ENCODE data around the gene DLGAP4. TPM values are rescaled to one million over a fixed set of nuclear protein-coding genes. Genes with fewer than 3 reads are reported as not detected.
"Not testable (repeated sequence)": the region's sequence is repeated elsewhere in the genome, so short reads cannot be mapped to it uniquely, and the experiment has no call there.

The DLGAP4 gene
- total and polyA plus RNA-seq, 9 donors, result 13.0 to 63.9 (median 52.2) TPM

GRCh38 chr20:36564078-36564725, 258.1 kb downstream of the DLGAP4 start:
- H3K27me3 ChIP-seq (ENCODE audit: control insufficient read depth, insufficient read depth, low read length); H3K36me3 ChIP-seq (ENCODE audit: control insufficient read depth, insufficient read depth, low read length); H3K9me3 ChIP-seq (replicated peaks; ENCODE audit: control insufficient read depth, low read depth, low read length); H3K4me3 ChIP-seq (ENCODE audit: low read length); H3K27ac ChIP-seq (ENCODE audit: low read length); H3K4me1 ChIP-seq (ENCODE audit: control insufficient read depth, insufficient read depth, low read length); DNase-seq: not testable (repeated sequence)
- WGBS (ENCODE audit: insufficient coverage), result 93% methylated on average over 6 of the region's 13 CpGs

GRCh38 chr20:36564726-36565121, 258.6 kb downstream of the DLGAP4 start:
- not testable (repeated sequence) for H3K27me3 ChIP-seq (ENCODE audit: control insufficient read depth, insufficient read depth, low read length); H3K36me3 ChIP-seq (ENCODE audit: control insufficient read depth, insufficient read depth, low read length); H3K9me3 ChIP-seq (replicated peaks; ENCODE audit: control insufficient read depth, low read depth, low read length); DNase-seq; H3K4me1 ChIP-seq (ENCODE audit: control insufficient read depth, insufficient read depth, low read length); H3K4me3 ChIP-seq (ENCODE audit: low read length); H3K27ac ChIP-seq (ENCODE audit: low read length)
- 85% methylated on average over 4 of the region's 6 CpGs for WGBS (ENCODE audit: insufficient coverage)

GRCh38 chr20:36565520-36565919, 259.4 kb downstream of the DLGAP4 start:
- Histone ChIP-seq H3K27ac (ENCODE audit: low read length) (no peak overlapping the region), H3K27me3 (ENCODE audit: control insufficient read depth, insufficient read depth, low read length) (no peaks in the 10 kb centered on the region), H3K36me3 (ENCODE audit: control insufficient read depth, insufficient read depth, low read length) (no peaks in the 10 kb centered on the region), H3K4me3 (ENCODE audit: low read length) (no peak overlapping the region), H3K9me3 (replicated peaks; ENCODE audit: control insufficient read depth, low read depth, low read length) (peaks cover 8% of the 10 kb centered on the region), H3K4me1 (ENCODE audit: control insufficient read depth, insufficient read depth, low read length) (no peaks in the 10 kb centered on the region)
- no peak for DNase-seq
- 100% methylated on average over 1 of the region's 3 CpGs for WGBS (ENCODE audit: insufficient coverage)

GRCh38 chr20:36569847-36570429, 263.8 kb downstream of the DLGAP4 start:
- no peak for DNase-seq
- 67% methylated on average over 6 of the region's 7 CpGs for WGBS (ENCODE audit: insufficient coverage)
- Histone ChIP-seq H3K27ac (ENCODE audit: low read length) (no peak overlapping the region), H3K4me1 (ENCODE audit: control insufficient read depth, insufficient read depth, low read length) (peaks cover 12% of the 10 kb centered on the region), H3K36me3 (ENCODE audit: control insufficient read depth, insufficient read depth, low read length) (no peaks in the 10 kb centered on the region), H3K4me3 (ENCODE audit: low read length) (no peak overlapping the region), H3K9me3 (replicated peaks; ENCODE audit: control insufficient read depth, low read depth, low read length) (peaks cover 8% of the 10 kb centered on the region), H3K27me3 (ENCODE audit: control insufficient read depth, insufficient read depth, low read length) (no peaks in the 10 kb centered on the region)

- DNase-seq, result no peak
- Histone ChIP-seq H3K4me3 (ENCODE audit: low read length) (no peak overlapping the region), H3K27ac (ENCODE audit: low read length) (peak overlapping the region; percentile 92), H3K36me3 (ENCODE audit: control insufficient read depth, insufficient read depth, low read length) (no peaks in the 10 kb centered on the region), H3K27me3 (ENCODE audit: control insufficient read depth, insufficient read depth, low read length) (no peaks in the 10 kb centered on the region), H3K4me1 (ENCODE audit: control insufficient read depth, insufficient read depth, low read length) (peaks cover 28% of the 10 kb centered on the region), H3K9me3 (replicated peaks; ENCODE audit: control insufficient read depth, low read depth, low read length) (no peaks in the 10 kb centered on the region)
- 36% methylated on average over 9 of the region's 17 CpGs for WGBS (ENCODE audit: insufficient coverage)
These were observed 265.7 kb downstream of the DLGAP4 start for GRCh38 chr20:36571564-36572504.

GRCh38 chr20:36572701-36573102, 266.6 kb downstream of the DLGAP4 start:
- peak overlapping the region; percentile 56 for H3K4me3 ChIP-seq (ENCODE audit: low read length)
- WGBS (ENCODE audit: insufficient coverage), result 12% methylated on average over 20 of the region's 20 CpGs
- no peaks in the 10 kb centered on the region for H3K36me3 ChIP-seq (ENCODE audit: control insufficient read depth, insufficient read depth, low read length)
- H3K27ac ChIP-seq (ENCODE audit: low read length), result peak overlapping the region; percentile 92
- peaks cover 28% of the 10 kb centered on the region for H3K4me1 ChIP-seq (ENCODE audit: control insufficient read depth, insufficient read depth, low read length)
- no peaks in the 10 kb centered on the region for H3K9me3 ChIP-seq (replicated peaks; ENCODE audit: control insufficient read depth, low read depth, low read length)
- H3K27me3 ChIP-seq (ENCODE audit: control insufficient read depth, insufficient read depth, low read length), result no peaks in the 10 kb centered on the region
- peak; percentile 52 for DNase-seq

- H3K4me3 ChIP-seq (ENCODE audit: low read length), result peak within 1 kb of the TSS; percentile 96
- peak; percentile 94 for DNase-seq
- 1% methylated on average over 68 of the region's 80 CpGs for WGBS (ENCODE audit: insufficient coverage)
- H3K27ac ChIP-seq (ENCODE audit: low read length), result peak within 1 kb of the TSS; percentile 95
- H3K36me3 ChIP-seq (ENCODE audit: control insufficient read depth, insufficient read depth, low read length), result peaks cover under 1% of the 10 kb centered on the region
- H3K9me3 ChIP-seq (replicated peaks; ENCODE audit: control insufficient read depth, low read depth, low read length), result no peaks in the 10 kb centered on the region
- peaks cover 28% of the 10 kb centered on the region for H3K4me1 ChIP-seq (ENCODE audit: control insufficient read depth, insufficient read depth, low read length)
- H3K27me3 ChIP-seq (ENCODE audit: control insufficient read depth, insufficient read depth, low read length), result no peaks in the 10 kb centered on the region
These were observed 267.1 kb downstream of the DLGAP4 start, which contains the start of gene TGIF2 for GRCh38 chr20:36573103-36573797. Gene TGIF2, plus strand, starts transcription at chr20:36573597. Its CDS starts 5,178 bp downstream, at chr20:36578775.

GRCh38 chr20:36573798-36574365, 267.7 kb downstream of the DLGAP4 start:
- Histone ChIP-seq H3K27me3 (ENCODE audit: control insufficient read depth, insufficient read depth, low read length) (no peaks in the 10 kb centered on the region), H3K9me3 (replicated peaks; ENCODE audit: control insufficient read depth, low read depth, low read length) (no peaks in the 10 kb centered on the region), H3K36me3 (ENCODE audit: control insufficient read depth, insufficient read depth, low read length) (peaks cover 7% of the 10 kb centered on the region), H3K4me1 (ENCODE audit: control insufficient read depth, insufficient read depth, low read length) (peaks cover 28% of the 10 kb centered on the region), H3K4me3 (ENCODE audit: low read length) (peak overlapping the region; percentile 96), H3K27ac (ENCODE audit: low read length) (peak overlapping the region; percentile 95)
- DNase-seq, result peak; percentile 71
- WGBS (ENCODE audit: insufficient coverage), result 0% methylated on average over 31 of the region's 53 CpGs

GRCh38 chr20:36574366-36575135, 268.4 kb downstream of the DLGAP4 start:
- Histone ChIP-seq H3K27ac (ENCODE audit: low read length) (peak overlapping the region; percentile 95), H3K9me3 (replicated peaks; ENCODE audit: control insufficient read depth, low read depth, low read length) (no peaks in the 10 kb centered on the region), H3K36me3 (ENCODE audit: control insufficient read depth, insufficient read depth, low read length) (peaks cover 12% of the 10 kb centered on the region), H3K4me3 (ENCODE audit: low read length) (peak overlapping the region; percentile 96), H3K27me3 (ENCODE audit: control insufficient read depth, insufficient read depth, low read length) (no peaks in the 10 kb centered on the region), H3K4me1 (ENCODE audit: control insufficient read depth, insufficient read depth, low read length) (peaks cover 28% of the 10 kb centered on the region)
- peak; percentile 66 for DNase-seq
- WGBS (ENCODE audit: insufficient coverage), result under 1% methylated on average over 47 of the region's 69 CpGs

Measured in muscle of leg (tissue), 11 donors.